Upper lobe of right lung (tissue), 1 donor: Measurements from ENCODE around the gene PDCD4. TPM values are rescaled to one million over a fixed set of nuclear protein-coding genes. Genes with fewer than 3 reads are reported as not detected.

ENCODE experiments used
- ATAC-seq: fragments of 200-7000 bp; cut with Tn5 transposase; one replicate; pipeline ENCODE4 v1.9.1; 2020; ENCODE audit warnings: mild to moderate bottlenecking, moderate library complexity
- DNase-seq: peaks from one replicate; pipeline ENCODE4 v3.0.0-alpha.2; 2020
- H3K27ac ChIP-seq: fragments of 200-600 bp; one replicate; pipeline ENCODE4 v1.8.0; 2022
- H3K27me3 ChIP-seq: fragments of 200-600 bp; one replicate; pipeline ENCODE4 v1.8.0; 2022; ENCODE audit warnings: mild to moderate bottlenecking
- H3K36me3 ChIP-seq: fragments of 200-600 bp; one replicate; pipeline ENCODE4 v1.8.0; 2022
- H3K4me1 ChIP-seq: fragments of 200-600 bp; one replicate; pipeline ENCODE4 v1.8.0; 2022
- H3K4me3 ChIP-seq: fragments of 200-600 bp; one replicate; pipeline ENCODE4 v1.8.0; 2022; ENCODE audit warnings: mild to moderate bottlenecking
- H3K9me3 ChIP-seq: fragments of 200-600 bp; one replicate; pipeline ENCODE4 v1.8.0; 2022
- intact Hi-C: fragments of 100-400 bp; cut with DNase I; formaldehyde crosslinking; loops from one replicate; pipeline ENCODE4 v1.11.0; 2022
- total RNA-seq: library from RNA; stranded (reverse); fragmentation: NEBNext Ultra II Directional; extraction: Animal tissue kit (Norgen Biotek cat#: 25700); gene quantifications from one replicate; pipeline ENCODE4 v1.2.1, GENCODE V29; 2021
- TF ChIP-seq, protein P1 (sequence below): fragments of 200-600 bp; IDR thresholded peaks from one replicate; pipeline ENCODE4 v1.8.0; 2022; ENCODE audit warnings: antibody characterized with exemption
- donor health status: DM: no; HTN: yes; CAD: no; lungs with severe emphysema.

The PDCD4 gene
- total RNA-seq, 1 donor from 2014 or later: 48.6 TPM

DNA sequence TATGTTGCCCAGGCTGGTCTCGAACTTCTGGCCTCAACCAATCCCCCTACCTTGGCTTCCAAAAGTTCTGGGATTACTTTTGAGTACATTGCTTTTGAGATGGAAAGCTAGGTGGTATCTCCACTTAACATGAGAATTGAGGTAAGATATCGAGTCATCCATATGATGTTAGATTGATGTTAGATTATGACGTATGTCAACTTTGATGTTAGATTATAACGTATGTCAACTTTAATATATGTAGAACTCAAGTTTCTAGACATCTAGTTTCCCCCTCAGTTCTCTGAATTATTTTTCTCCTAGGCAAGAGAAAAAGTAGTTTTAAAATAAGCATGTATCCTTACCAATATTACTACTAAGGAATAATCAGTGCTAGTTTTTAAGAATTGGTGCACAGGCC, 67.7 kb downstream of the PDCD4 start:
- TF ChIP-seq, protein P1, sequence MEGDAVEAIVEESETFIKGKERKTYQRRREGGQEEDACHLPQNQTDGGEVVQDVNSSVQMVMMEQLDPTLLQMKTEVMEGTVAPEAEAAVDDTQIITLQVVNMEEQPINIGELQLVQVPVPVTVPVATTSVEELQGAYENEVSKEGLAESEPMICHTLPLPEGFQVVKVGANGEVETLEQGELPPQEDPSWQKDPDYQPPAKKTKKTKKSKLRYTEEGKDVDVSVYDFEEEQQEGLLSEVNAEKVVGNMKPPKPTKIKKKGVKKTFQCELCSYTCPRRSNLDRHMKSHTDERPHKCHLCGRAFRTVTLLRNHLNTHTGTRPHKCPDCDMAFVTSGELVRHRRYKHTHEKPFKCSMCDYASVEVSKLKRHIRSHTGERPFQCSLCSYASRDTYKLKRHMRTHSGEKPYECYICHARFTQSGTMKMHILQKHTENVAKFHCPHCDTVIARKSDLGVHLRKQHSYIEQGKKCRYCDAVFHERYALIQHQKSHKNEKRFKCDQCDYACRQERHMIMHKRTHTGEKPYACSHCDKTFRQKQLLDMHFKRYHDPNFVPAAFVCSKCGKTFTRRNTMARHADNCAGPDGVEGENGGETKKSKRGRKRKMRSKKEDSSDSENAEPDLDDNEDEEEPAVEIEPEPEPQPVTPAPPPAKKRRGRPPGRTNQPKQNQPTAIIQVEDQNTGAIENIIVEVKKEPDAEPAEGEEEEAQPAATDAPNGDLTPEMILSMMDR: no peak
- H3K4me3 ChIP-seq: no peak overlapping the region
- H3K27me3 ChIP-seq: no peaks in the 10 kb centered on the region
- no peak for ATAC-seq
- DNase-seq: no peak
- no peaks in the 10 kb centered on the region for H3K9me3 ChIP-seq
- no peaks in the 10 kb centered on the region for H3K4me1 ChIP-seq
- intact Hi-C loops: no loop called here
- H3K27ac ChIP-seq: no peak overlapping the region
- no peaks in the 10 kb centered on the region for H3K36me3 ChIP-seq

DNA sequence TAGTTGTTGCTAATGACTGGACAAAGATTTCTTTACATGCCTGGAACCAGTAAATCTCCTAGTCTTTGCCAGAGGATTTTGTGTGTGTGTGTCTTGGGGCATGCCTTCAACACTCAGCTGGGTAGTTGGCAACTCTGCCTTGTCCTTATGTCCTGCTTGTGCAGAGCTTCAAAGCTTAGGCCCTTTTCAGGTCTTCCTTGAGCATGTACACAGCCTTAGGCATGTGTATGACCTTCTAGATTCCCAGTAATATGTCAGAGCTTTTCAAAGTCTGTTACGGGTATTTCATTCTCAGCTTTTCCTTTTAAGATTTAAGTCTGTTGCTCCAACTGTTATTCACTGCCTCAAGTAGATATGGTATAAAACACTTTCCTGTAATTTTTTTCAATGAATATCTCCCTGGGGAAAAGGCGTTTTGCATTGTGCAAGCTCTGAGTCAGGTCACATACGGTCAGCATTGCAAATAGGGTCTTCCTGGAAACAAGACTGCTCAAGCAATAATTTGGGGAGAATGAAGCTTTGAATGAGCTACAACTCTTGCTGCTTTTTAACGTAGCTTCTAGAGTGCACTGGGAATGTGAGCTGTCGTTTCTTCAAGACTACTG, 73.2 kb downstream of the PDCD4 start:
- Histone ChIP-seq H3K4me3 (no peak overlapping the region), H3K9me3 (no peaks in the 10 kb centered on the region), H3K27me3 (no peaks in the 10 kb centered on the region), H3K36me3 (no peaks in the 10 kb centered on the region), H3K4me1 (no peaks in the 10 kb centered on the region), H3K27ac (no peak overlapping the region)
- DNase-seq: no peak
- no peak for ATAC-seq
- intact Hi-C loops: no loop called here
- TF ChIP-seq, protein P1: no peak

DNA sequence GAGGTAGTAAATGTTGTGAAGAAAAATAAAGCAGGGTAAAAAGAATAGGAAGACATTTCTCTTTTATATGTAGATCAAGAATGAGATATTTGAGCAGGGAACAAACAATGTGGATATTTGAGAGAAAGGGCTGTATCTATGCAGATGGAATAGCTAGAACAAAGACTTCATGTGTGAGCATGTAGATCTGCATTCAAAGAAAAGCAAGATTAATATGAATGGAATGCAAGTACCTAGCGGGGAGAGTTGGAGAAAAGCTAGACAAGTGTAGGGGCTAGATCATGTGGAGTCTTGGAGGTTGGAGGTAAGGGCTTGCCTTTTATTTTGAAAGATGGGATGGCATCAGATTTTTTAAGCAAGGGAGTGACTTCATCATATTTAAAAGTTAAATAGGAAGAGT, 74.8 kb downstream of the PDCD4 start:
- TF ChIP-seq, protein P1: no peak
- no peak overlapping the region for H3K27ac ChIP-seq
- no peaks in the 10 kb centered on the region for H3K36me3 ChIP-seq
- H3K9me3 ChIP-seq: no peaks in the 10 kb centered on the region
- H3K4me1 ChIP-seq: no peaks in the 10 kb centered on the region
- intact Hi-C loops: no loop called here
- H3K27me3 ChIP-seq: no peaks in the 10 kb centered on the region
- no peak for ATAC-seq
- no peak overlapping the region for H3K4me3 ChIP-seq
- DNase-seq: no peak

DNA sequence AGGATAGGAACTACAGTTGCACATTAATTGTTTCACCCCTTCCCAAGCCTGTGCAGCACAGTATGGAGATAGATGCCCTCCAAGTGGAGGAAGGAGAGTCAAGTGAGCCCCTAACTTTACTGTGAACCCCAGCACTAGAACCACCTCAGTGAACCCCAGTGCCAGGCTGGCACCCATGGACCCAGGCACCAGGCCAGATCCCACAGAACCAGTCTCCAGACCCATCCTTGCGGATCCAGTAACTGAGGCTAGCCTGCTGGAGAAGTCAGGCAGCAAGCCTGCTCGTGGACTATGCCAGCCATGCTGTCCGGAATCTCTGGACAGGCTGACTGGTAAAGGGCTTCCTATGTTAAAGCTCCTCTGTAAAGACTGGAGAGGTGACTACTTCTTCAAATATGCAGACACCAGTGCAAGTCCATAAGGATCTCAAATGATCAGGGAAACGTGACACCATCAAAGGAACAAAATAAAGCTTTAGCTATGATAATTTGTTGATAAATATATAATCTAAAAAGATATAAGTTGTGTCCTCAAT, 75.4 kb downstream of the PDCD4 start:
- ATAC-seq (no peak), DNase-seq (no peak)
- H3K4me1 ChIP-seq: no peaks in the 10 kb centered on the region
- no peaks in the 10 kb centered on the region for H3K9me3 ChIP-seq
- H3K27ac ChIP-seq: no peak overlapping the region
- no peaks in the 10 kb centered on the region for H3K27me3 ChIP-seq
- H3K36me3 ChIP-seq: no peaks in the 10 kb centered on the region
- H3K4me3 ChIP-seq: no peak overlapping the region
- intact Hi-C loops: no loop called here
- TF ChIP-seq, protein P1: no peak

Other genes starting within 250 kb of the PDCD4 start
- 0.41 TPM for gene RBM20, start 227.6 kb upstream of the PDCD4 start, total RNA-seq
- 25.3 TPM for gene BBIP1, start 47.3 kb downstream of the PDCD4 start, total RNA-seq
- gene SHOC2, start 47.7 kb downstream of the PDCD4 start, total RNA-seq: 58.4 TPM
- gene ADRA2A, start 205.1 kb downstream of the PDCD4 start, total RNA-seq: 4.9 TPM